Stomach (tissue), 9 donors: ENCODE data around the gene ZNF789. TPM values are rescaled to one million over a fixed set of nuclear protein-coding genes. Genes with fewer than 3 reads are reported as not detected.

Experiments used
- DNase-seq, 2 donors: peaks; one replicate each; pipeline versions ENCODE4 v3.0.0 to v3.0.0-alpha.2; 2013 to 2019
- H3K27ac ChIP-seq, 5 donors: fragments of 200-600 bp in 4 of 5; sonication (generic) in 4 of 5; one replicate each; pipeline ENCODE4 v1.5.1; 2013 to 2019; ENCODE audit warnings: mild to moderate bottlenecking in 1 of 5, moderate library complexity in 1 of 5
- H3K27me3 ChIP-seq, 3 donors: fragments of 200-600 bp; sonication (generic); one replicate each; pipeline ENCODE4 v1.5.1; 2017 to 2019; ENCODE audit warnings: mixed run types in 1 of 3
- H3K36me3 ChIP-seq, 4 donors: fragments of 200-600 bp; sonication (generic); 1 replicate in 3 of 4; 2 replicates in 1 of 4; pipeline ENCODE4 v1.5.1; 2016 to 2019
- H3K4me1 ChIP-seq, 4 donors: fragments of 200-600 bp; sonication (generic); one replicate each; pipeline ENCODE4 v1.5.1; 2016 to 2019
- H3K4me3 ChIP-seq, 4 donors: fragments of 200-600 bp; sonication (generic) in 3 of 4; one replicate each; pipeline ENCODE4 v1.5.1; 2016 to 2019; ENCODE audit warnings: mild to moderate bottlenecking in 1 of 4
- H3K9me3 ChIP-seq, 4 donors: fragments of 200-600 bp; sonication (generic); one replicate each; pipeline ENCODE4 v1.5.1; 2016 to 2019
- EP300 ChIP-seq: sonication (generic); formaldehyde crosslinking; IDR thresholded peaks from one replicate; pipeline ENCODE4 v1.6.1; 2017; ENCODE audit warnings: antibody characterized with exemption
- POLR2A ChIP-seq, 4 donors: fragments of 450-650 bp; IDR thresholded peaks; one replicate each; pipeline ENCODE4 v1.6.1; 2016; ENCODE audit warnings: antibody characterized with exemption in 4 of 4, control low read depth in 2 of 4, mild to moderate bottlenecking in 1 of 4, moderate library complexity in 1 of 4
- POLR2AphosphoS5 ChIP-seq, 3 donors: sonication (generic); formaldehyde crosslinking; IDR thresholded peaks; one replicate each; pipeline ENCODE4 v1.6.1; 2016; ENCODE audit warnings: antibody characterized with exemption in 3 of 3
- WGBS, 5 donors: extraction: QIAGEN DNeasy Blood & Tissue Kit in 3 of 5; methylation state at CpG; one replicate each; pipeline versions ENCODE4 v1.1.5 to v1.1.7; 2013 to 2018; 5-methylcytosine and 5-hydroxymethylcytosine counted together
- intact Hi-C: fragments of 100-400 bp; cut with DNase I; formaldehyde crosslinking; loops from one replicate; pipeline ENCODE4 v1.15.1; 2023; ENCODE audit warnings: low total_unique reads
- polyA plus RNA-seq, 3 donors: library from polyadenylated mRNA; stranded (reverse); fragments of 200-250 nt; gene quantifications; one replicate each; pipeline ENCODE4 v1.2.3, GENCODE V29; 2013
- total RNA-seq, 5 donors: library from RNA; depleted of rRNA; stranded (reverse); fragments of >200 nt; gene quantifications; one replicate each; pipeline versions ENCODE4 v1.1.0 to v1.2.3, GENCODE V29; 2014 to 2016
- TF ChIP-seq, protein P1 (sequence below), 7 experiments: fragments of 450-650 bp in 4 of 7; fragments of 200-600 bp in 3 of 7; sonication (generic) in 3 of 7; IDR thresholded peaks; one replicate each; pipeline ENCODE4 v1.5.1; 2016 to 2019; ENCODE audit warnings: antibody characterized with exemption in 7 of 7, control low read depth in 2 of 7, mild to moderate bottlenecking in 1 of 7
- donor health status: healthy with polysubstance abuse.
- donor health status: Bipolar disorder and iron deficiency.
- donor health status: healthy.

The ZNF789 gene
- total and polyA plus RNA-seq, 8 donors: 6.6 to 55.6 (median 14.9) TPM

DNA sequence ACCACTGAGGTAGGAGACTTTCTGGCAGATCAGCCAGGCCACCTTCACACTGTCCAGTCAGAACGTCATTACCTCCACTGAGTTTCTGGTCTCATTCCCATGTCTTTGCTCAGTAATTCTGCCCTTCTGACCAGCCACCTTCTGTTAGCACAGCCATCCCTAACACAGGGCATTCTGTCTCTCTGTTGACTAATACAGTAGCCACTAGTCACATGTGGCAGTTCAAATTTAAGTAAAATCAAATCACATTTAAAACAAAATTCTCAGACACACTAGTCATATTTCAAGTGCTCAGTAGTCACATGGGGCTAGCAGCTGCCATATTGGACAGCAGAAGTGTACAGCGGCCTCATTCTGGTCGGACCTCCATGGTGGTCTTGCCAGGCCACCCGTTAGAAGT, 26.6 kb upstream of the ZNF789 start:
- H3K4me3 ChIP-seq: no peak overlapping the region
- no peaks in the 10 kb centered on the region for H3K9me3 ChIP-seq
- H3K27me3 ChIP-seq: no peaks in the 10 kb centered on the region
- no peak for DNase-seq
- TF ChIP-seq POLR2A (IDR thresholded peaks at IDR 0.05): no peak
- TF ChIP-seq, protein P1, sequence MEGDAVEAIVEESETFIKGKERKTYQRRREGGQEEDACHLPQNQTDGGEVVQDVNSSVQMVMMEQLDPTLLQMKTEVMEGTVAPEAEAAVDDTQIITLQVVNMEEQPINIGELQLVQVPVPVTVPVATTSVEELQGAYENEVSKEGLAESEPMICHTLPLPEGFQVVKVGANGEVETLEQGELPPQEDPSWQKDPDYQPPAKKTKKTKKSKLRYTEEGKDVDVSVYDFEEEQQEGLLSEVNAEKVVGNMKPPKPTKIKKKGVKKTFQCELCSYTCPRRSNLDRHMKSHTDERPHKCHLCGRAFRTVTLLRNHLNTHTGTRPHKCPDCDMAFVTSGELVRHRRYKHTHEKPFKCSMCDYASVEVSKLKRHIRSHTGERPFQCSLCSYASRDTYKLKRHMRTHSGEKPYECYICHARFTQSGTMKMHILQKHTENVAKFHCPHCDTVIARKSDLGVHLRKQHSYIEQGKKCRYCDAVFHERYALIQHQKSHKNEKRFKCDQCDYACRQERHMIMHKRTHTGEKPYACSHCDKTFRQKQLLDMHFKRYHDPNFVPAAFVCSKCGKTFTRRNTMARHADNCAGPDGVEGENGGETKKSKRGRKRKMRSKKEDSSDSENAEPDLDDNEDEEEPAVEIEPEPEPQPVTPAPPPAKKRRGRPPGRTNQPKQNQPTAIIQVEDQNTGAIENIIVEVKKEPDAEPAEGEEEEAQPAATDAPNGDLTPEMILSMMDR (IDR thresholded peaks at IDR 0.05): no peak
- TF ChIP-seq EP300: no peak
- TF ChIP-seq POLR2AphosphoS5 (IDR thresholded peaks at IDR 0.05): no peak
- intact Hi-C loops: no loop called here
- WGBS, 5 donors: 80 to 93% (median 86%) methylated on average over 4 of the region's 4 CpGs
- peaks cover 32 to 83% (median 82%) of the 10 kb centered on the region in 4 donors for H3K36me3 ChIP-seq
- H3K27ac ChIP-seq: no peak overlapping the region
- peaks cover 0 to 11% (median 8%) of the 10 kb centered on the region in 4 donors for H3K4me1 ChIP-seq

DNA sequence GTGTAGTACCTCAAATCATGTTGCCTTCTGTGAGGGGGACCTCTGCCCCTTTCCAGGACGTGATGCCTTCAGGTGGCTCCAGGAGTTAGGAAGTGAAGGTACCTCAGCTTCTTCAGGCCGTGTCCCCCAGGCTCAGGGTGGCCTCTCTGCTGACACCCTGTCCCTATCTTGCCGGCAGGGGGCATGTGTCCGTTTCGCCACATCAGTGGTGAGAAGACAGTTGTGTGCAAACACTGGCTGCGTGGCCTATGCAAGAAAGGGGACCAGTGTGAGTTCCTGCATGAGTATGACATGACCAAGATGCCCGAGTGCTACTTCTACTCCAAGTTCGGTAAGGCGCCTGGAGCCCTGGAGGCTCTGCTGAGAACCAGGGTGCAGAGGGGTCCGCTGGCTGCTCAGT, 24.7 kb upstream of the ZNF789 start:
- intact Hi-C loops: no loop called here
- peaks cover 40 to 100% (median 99%) of the 10 kb centered on the region in 4 donors for H3K36me3 ChIP-seq

DNA sequence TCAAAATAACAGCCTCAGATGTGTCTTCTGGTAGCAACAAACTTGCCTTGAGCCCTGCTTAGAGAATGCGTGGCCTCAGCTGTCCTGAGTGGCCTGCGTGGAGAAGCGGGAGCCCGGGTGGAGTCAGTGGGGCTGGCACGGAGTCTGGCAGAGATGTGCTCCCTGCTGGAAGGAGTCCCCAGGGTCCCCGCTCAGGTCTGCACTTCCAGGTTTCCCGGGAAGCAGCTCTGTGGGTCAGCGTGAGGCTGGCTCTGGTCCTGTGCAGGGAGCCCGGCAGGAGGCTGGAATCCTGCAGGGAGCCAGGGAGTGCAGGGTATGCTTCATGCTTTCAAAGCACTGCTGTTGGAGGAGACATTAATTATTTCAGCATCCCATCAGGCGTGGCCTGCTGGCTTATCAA, 23.8 kb upstream of the ZNF789 start:
- Histone ChIP-seq H3K27ac (no peak overlapping the region), H3K36me3 (peaks cover 44 to 100% (median 99%) of the 10 kb centered on the region in 4 donors), H3K27me3 (no peaks in the 10 kb centered on the region), H3K4me3 (no peak overlapping the region), H3K9me3 (no peaks in the 10 kb centered on the region), H3K4me1 (no peaks in the 10 kb centered on the region)
- intact Hi-C loops: no loop called here
- WGBS, 5 donors: 89 to 94% (median 93%) methylated on average over 9 to 10 of the region's 10 CpGs
- DNase-seq: no peak
- TF ChIP-seq, protein P1 (IDR thresholded peaks at IDR 0.05): no peak
- TF ChIP-seq POLR2AphosphoS5 (IDR thresholded peaks at IDR 0.05): no peak
- no peak for TF ChIP-seq EP300

More for the DNA sequence above, 24.7 kb upstream of the ZNF789 start:
- Histone ChIP-seq H3K4me1 (no peaks in the 10 kb centered on the region), H3K9me3 (no peaks in the 10 kb centered on the region), H3K27me3 (no peaks in the 10 kb centered on the region), H3K27ac (no peak overlapping the region), H3K4me3 (no peak overlapping the region)
- DNase-seq: no peak
- 79 to 90% (median 88%) methylated on average over 9 to 10 of the region's 10 CpGs for WGBS, 5 donors
- no peak for TF ChIP-seq POLR2A (IDR thresholded peaks at IDR 0.05)
- TF ChIP-seq POLR2AphosphoS5 (IDR thresholded peaks at IDR 0.05): no peak
- no peak for TF ChIP-seq EP300
- TF ChIP-seq, protein P1 (IDR thresholded peaks at IDR 0.05): no peak

DNA sequence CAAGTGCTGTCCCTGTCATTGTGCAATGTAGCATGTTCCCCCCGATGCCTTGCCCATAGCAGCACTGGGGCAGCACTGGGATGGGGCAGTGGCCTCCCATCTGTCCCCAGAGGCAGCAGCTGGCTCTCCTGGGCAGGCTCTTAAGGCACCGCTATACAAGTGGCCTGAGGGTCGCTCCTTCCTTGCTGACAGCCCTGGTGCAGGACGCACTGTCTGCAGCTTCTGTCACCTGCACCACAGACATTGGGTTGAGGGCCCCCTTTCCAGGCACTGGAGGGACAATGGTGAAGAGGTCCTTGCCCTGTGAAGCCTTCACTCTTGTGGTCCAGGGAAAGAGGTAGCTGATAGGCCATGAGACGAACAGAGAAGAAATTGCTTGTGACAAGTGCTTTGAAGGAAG, 23.4 kb upstream of the ZNF789 start:
- WGBS, 5 donors: 89 to 98% (median 94%) methylated on average over 3 to 5 of the region's 5 CpGs
- H3K36me3 ChIP-seq: peaks cover 49 to 100% (median 99%) of the 10 kb centered on the region in 4 donors
- no peak overlapping the region for H3K27ac ChIP-seq
- intact Hi-C loops: no loop called here
- H3K27me3 ChIP-seq: no peaks in the 10 kb centered on the region
- no peak for TF ChIP-seq POLR2AphosphoS5 (IDR thresholded peaks at IDR 0.05)
- no peak for TF ChIP-seq EP300
- TF ChIP-seq POLR2A (IDR thresholded peaks at IDR 0.05): no peak
- TF ChIP-seq, protein P1 (IDR thresholded peaks at IDR 0.05): no peak
- H3K9me3 ChIP-seq: no peaks in the 10 kb centered on the region
- DNase-seq: no peak
- no peaks in the 10 kb centered on the region for H3K4me1 ChIP-seq
- H3K4me3 ChIP-seq: no peak overlapping the region
